ENCODE measurements around the gene ATG7.
"Not testable (repeated sequence)": the region's sequence is repeated elsewhere in the genome, so short reads cannot be mapped to it uniquely, and the experiment has no call there.

ATG7 gene

DNA sequence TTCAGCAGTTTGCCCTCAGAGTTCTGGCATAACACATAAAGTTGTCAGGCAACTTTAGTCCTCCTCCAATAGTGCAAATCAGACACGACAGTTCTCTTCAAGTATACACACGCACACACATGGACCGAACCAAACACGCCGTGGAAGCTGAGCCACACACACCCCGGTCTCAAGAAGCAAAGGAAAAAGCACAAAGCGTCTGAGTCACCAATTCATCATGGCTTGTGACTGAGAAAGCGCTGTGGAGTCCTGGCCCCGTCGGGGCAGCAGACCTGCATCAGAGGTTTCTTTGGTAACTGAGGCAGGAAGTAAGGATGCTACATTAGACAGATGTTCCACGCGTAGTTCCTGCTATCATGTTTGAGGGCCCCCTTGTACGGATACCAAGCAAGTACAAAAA is 285.8 kb downstream of the ATG7 start:
- no peak for DNase-seq

DNA sequence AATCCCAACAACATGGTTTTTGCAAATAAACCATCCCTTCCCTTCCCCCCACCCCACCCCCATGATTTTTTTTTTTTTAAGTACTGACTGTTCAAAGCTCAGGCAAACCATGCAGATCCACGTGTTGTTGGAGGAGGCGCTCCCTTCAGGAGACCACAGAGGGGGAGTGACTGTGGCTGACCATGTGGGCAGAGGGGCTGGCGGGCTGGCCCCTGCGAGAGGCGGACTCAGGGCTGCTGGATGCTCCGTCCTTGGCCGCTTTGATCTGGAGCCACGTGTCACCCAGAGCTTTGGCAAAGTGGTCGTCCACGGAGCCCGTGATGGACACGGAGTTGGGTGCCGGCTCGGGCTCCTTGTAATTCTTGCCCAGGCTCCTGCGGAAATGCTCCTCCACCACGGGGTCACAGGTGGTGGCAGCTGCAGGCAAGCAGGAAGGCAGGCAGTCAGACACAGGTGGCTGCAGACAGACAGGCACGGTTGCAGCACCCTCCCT is 286.3 kb downstream of the ATG7 start:
- no peak for DNase-seq

GRCh38 chr3:11558918-11559815 is 287.0 kb downstream of the ATG7 start:
- no peak for DNase-seq

GRCh38 chr3:11559816-11560633 is 287.8 kb downstream of the ATG7 start:
- no peak for DNase-seq

- DNase-seq = no peak
Observed at GRCh38 chr3:11560746-11561145, 288.5 kb downstream of the ATG7 start.

GRCh38 chr3:11562277-11562881 is 290.2 kb downstream of the ATG7 start:
- DNase-seq = no peak

GRCh38 chr3:11563159-11563864 is 291.1 kb downstream of the ATG7 start:
- DNase-seq = no peak

DNA sequence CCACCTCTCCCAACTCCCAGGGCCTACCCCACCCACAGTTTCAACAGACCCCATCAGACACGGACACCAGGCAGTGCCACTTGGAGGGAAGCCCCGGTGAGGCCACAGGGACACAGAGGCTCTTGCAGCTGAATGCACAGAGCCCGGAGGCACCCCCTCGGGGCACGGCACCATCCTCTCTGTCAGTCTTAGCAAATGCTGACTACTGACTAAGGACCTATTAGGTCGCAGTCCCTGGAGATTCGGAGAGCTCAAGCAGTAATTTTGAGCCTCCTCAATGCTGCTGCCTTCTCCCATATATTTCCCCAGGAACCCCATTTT is 291.6 kb downstream of the ATG7 start:
- DNase-seq = no peak

DNA sequence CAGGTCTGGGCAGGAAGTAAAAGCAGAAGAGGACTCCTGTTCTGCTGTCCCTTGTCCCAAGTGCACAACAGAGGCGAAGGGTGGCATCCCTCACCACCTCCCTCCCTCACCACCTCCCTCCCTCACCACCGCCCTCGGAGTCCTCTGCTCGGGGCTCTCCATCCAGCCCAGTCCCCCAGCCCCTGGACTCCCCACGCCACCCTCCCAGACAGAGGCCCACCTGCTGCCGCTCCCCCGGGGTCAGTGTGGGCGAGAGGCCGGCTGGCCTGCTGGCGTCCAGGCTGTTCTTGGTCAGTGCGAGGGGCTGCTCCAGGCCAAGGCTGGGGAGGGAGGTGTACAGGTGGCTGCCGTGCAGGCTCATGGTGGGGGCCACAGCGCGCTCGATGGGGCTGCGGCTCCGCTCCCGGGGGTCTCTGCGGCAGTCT is 292.4 kb downstream of the ATG7 start:
- DNase-seq = no peak

DNA sequence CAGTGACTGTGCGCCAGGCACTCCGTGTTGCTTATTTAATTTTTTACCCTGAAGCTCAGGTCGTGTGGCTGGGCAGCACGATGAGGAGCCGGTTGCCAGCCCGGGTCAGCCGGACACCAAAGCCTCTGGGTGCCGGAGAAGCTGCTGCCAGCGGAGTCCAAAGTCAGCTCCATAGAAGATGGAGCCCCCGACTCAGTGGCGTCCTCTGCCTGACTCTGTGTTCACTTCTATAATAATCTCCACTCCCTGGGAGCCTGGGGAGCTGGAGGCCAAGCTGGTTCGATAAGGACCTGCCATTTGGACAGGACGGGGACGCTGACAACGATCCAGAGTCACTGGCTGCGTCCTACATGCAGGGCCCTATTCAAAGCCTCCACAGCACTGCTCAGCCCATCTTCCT is 292.9 kb downstream of the ATG7 start:
- DNase-seq = no peak

GRCh38 chr3:11565492-11565891 is 293.3 kb downstream of the ATG7 start:
- no peak for DNase-seq

DNA sequence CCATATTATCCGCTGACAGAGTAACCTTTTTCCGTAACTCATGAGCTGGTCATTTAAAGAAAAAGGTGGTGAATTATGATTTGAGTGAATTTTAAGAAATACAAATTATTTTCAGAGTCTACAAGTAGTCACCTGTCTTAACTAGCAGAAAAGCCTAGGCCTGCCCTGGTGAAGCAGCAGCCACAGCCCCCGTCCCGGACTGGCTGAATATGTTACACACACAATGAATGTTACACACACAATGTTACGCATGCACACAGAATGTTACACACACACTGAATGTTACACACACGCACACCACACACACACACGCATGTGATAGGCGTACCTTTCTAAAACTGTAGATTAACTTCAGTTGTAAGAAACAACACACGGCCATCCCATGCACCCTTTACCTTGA is 293.7 kb downstream of the ATG7 start:
- DNase-seq = no peak

- no peak for DNase-seq
Observed at GRCh38 chr3:11566478-11566877, 294.3 kb downstream of the ATG7 start.

GRCh38 chr3:11566916-11567315 is 294.7 kb downstream of the ATG7 start:
- no peak for DNase-seq

- DNase-seq = no peak
Observed at GRCh38 chr3:11567516-11568467, 295.6 kb downstream of the ATG7 start.

DNA sequence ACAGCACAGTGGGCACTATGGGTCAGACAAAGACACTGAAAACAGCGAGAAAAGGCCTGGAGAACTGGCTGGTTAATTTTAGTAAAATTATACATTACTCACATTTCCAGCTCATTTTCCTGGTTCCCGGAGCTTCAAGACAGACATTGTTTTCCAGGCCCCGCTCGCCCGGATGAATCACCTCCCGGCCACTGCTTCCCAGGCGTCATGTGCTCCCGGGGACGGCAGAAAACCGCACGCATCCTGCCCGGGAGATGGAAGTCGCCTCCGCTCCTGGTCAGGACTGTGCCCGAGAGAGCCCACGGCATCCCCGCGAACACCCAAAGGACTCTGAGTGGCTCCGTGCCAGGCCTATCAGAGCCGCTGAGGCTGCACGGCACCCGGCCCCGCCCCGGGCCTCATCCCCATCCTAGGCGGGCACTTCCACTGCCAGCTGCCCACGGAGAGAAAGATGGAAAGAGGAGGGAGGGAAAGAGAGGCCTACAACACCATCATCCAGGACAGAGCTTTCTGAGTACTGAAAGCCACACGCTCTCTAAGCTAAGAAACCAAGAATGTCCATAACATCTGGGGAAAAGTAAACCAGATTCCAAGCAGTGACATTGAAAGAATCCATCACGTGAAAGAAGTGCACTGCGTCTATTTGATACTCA is 296.4 kb downstream of the ATG7 start:
- DNase-seq = no peak

- DNase-seq = no peak
Observed at GRCh38 chr3:11569156-11569741, 297.1 kb downstream of the ATG7 start.

DNA sequence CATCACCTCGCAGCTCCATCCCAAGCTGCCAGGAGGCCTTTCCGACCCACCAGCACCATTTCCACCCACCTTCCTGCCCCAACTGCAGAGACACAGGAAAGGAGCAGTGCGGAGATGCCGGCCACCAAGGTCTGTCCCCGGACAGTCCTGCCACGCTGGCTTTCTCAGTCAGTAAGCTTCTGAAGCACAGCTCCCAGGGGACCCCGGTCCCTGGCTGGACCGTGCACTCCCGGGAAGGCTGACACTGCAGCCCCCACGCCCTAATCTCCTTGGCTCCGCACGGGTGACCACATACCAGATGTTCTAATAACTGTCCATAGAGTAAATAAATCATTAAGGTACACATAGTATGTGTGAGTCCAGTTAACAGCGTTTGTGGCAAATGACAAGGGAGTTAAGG is 298.1 kb downstream of the ATG7 start:
- DNase-seq = no peak

- no peak for DNase-seq
Observed at GRCh38 chr3:11570789-11571495, 298.7 kb downstream of the ATG7 start.

GRCh38 chr3:11572660-11573059 is 300.5 kb downstream of the ATG7 start:
- DNase-seq = not testable (repeated sequence)
